Sigmoid colon (tissue), 7 donors: ENCODE measurements around the gene FBXL19. TPM values are rescaled to one million over a fixed set of nuclear protein-coding genes. Genes with fewer than 3 reads are reported as not detected.

ENCODE experiments used
- DNase-seq: peaks from one replicate; pipeline ENCODE4 v3.0.0-alpha.2; 2019
- H3K27ac ChIP-seq, 4 donors: fragments of 200-600 bp; sonication (generic); one replicate each; pipeline ENCODE4 v1.5.1; 2016 to 2019; ENCODE audit warnings: mild to moderate bottlenecking in 1 of 4
- H3K27me3 ChIP-seq, 3 donors: fragments of 200-600 bp; sonication (generic); one replicate each; pipeline ENCODE4 v1.5.1; 2019; ENCODE audit warnings: mild to moderate bottlenecking in 1 of 3
- H3K36me3 ChIP-seq, 4 donors: fragments of 200-600 bp; sonication (generic); one replicate each; pipeline ENCODE4 v1.5.1; 2016 to 2019
- H3K4me1 ChIP-seq, 4 donors: fragments of 200-600 bp; sonication (generic); one replicate each; pipeline ENCODE4 v1.5.1; 2017 to 2019
- H3K4me3 ChIP-seq, 4 donors: fragments of 200-600 bp; sonication (generic); one replicate each; pipeline ENCODE4 v1.5.1; 2017 to 2019; ENCODE audit warnings: mild to moderate bottlenecking in 2 of 4, moderate library complexity in 1 of 4
- H3K9me3 ChIP-seq, 4 donors: fragments of 200-600 bp in 3 of 4; sonication (generic) in 3 of 4; one replicate each; pipeline versions ENCODE4 v1.5.1 to v1.6.1; 2013 to 2019
- EP300 ChIP-seq, 4 donors: sonication (generic); formaldehyde crosslinking; IDR thresholded peaks; one replicate each; pipeline ENCODE4 v1.6.1; 2017; ENCODE audit warnings: antibody characterized with exemption in 4 of 4
- POLR2A ChIP-seq, 2 donors: fragments of 450-650 bp; IDR thresholded peaks; one replicate each; pipeline ENCODE4 v1.6.1; 2016; ENCODE audit warnings: antibody characterized with exemption in 2 of 2, mild to moderate bottlenecking in 2 of 2, moderate library complexity in 2 of 2
- POLR2AphosphoS5 ChIP-seq, 4 donors: sonication (generic); formaldehyde crosslinking; IDR thresholded peaks; one replicate each; pipeline ENCODE4 v1.6.1; 2017; ENCODE audit warnings: antibody characterized with exemption in 4 of 4
- WGBS, 2 donors: extraction: QIAGEN DNeasy Blood & Tissue Kit; methylation state at CpG; one replicate each; pipeline ENCODE4 v1.1.7; 2013; 5-methylcytosine and 5-hydroxymethylcytosine counted together
- intact Hi-C: fragments of 100-400 bp; cut with DNase I; formaldehyde crosslinking; loops from one replicate; pipeline ENCODE4 v1.15.1; 2023
- polyA plus RNA-seq, 3 donors: library from polyadenylated mRNA; stranded (reverse); fragments of 200-250 nt; gene quantifications; one replicate each; pipeline ENCODE4 v1.2.3, GENCODE V29; 2013
- total RNA-seq, 4 donors: library from RNA; depleted of rRNA; stranded (reverse); fragments of >200 nt; gene quantifications; one replicate each; pipeline ENCODE4 v1.1.0, GENCODE V29; 2016
- TF ChIP-seq, protein P1 (sequence below), 4 experiments: fragments of 450-650 bp in 3 of 4; fragments of 200-600 bp in 1 of 4; IDR thresholded peaks; one replicate each; pipeline ENCODE4 v1.5.1; 2016 to 2019; ENCODE audit warnings: antibody characterized with exemption in 4 of 4, mild to moderate bottlenecking in 3 of 4, moderate library complexity in 2 of 4
- donor health status: healthy with polysubstance abuse.
- donor health status: Bipolar disorder and iron deficiency.
- donor health status: healthy.

FBXL19 gene
- total and polyA plus RNA-seq, 7 donors = 3.0 to 32.7 (median 10.3) TPM

DNA sequence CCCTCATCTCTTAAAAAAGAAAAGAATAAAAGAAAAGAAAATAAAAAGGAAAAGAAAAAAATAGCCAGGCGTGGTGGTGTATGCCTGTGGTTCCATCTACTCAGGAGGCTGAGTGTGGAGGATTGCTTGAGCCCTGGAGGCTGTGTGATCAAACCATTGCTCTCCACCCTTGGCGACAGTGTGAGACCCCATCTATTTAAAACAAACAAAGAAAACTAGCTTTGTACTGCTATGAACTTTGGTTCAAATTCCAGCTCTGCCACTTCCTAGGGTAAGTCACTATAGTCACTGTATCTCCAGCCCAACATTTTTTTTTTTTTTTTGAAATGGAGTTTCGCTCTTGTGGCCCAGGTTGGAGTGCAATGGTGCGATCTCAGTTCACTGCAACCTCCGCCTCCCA is 22.8 kb upstream of the FBXL19 start:
- no peaks in the 10 kb centered on the region for H3K36me3 ChIP-seq
- H3K27me3 ChIP-seq = no peaks in the 10 kb centered on the region
- intact Hi-C loops = no loop called here
- WGBS, 2 donors = 98% methylated on average over 5 of the region's 5 CpGs
- H3K4me1 ChIP-seq = peaks cover 0 to 41% (median 30%) of the 10 kb centered on the region in 4 donors
- no peaks in the 10 kb centered on the region for H3K9me3 ChIP-seq
- TF ChIP-seq, protein P1, sequence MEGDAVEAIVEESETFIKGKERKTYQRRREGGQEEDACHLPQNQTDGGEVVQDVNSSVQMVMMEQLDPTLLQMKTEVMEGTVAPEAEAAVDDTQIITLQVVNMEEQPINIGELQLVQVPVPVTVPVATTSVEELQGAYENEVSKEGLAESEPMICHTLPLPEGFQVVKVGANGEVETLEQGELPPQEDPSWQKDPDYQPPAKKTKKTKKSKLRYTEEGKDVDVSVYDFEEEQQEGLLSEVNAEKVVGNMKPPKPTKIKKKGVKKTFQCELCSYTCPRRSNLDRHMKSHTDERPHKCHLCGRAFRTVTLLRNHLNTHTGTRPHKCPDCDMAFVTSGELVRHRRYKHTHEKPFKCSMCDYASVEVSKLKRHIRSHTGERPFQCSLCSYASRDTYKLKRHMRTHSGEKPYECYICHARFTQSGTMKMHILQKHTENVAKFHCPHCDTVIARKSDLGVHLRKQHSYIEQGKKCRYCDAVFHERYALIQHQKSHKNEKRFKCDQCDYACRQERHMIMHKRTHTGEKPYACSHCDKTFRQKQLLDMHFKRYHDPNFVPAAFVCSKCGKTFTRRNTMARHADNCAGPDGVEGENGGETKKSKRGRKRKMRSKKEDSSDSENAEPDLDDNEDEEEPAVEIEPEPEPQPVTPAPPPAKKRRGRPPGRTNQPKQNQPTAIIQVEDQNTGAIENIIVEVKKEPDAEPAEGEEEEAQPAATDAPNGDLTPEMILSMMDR (IDR thresholded peaks at IDR 0.05) = no peak
- no peak for TF ChIP-seq POLR2A (IDR thresholded peaks at IDR 0.05)
- TF ChIP-seq POLR2AphosphoS5 (IDR thresholded peaks at IDR 0.05) = no peak
- TF ChIP-seq EP300 (IDR thresholded peaks at IDR 0.05) = no peak
- no peak overlapping the region for H3K27ac ChIP-seq
- no peak overlapping the region for H3K4me3 ChIP-seq
- no peak for DNase-seq

- Histone ChIP-seq H3K4me1 (peaks cover 0 to 33% (median 24%) of the 10 kb centered on the region in 4 donors), H3K27me3 (no peaks in the 10 kb centered on the region), H3K4me3 (peak overlapping the region; percentile 27 to 65 (median 60)), H3K27ac (peak overlapping the region; percentile 89 to 92 (median 91)), H3K36me3 (no peaks in the 10 kb centered on the region), H3K9me3 (no peaks in the 10 kb centered on the region)
- WGBS, 2 donors = 33 to 35% methylated on average over 6 of the region's 6 CpGs
- intact Hi-C loops = loop anchor here (1.0 kb wide), 1 partner anchor 57 kb away; no protein-coding TSS in a partner anchor
- DNase-seq = no peak
- TF ChIP-seq, protein P1 (IDR thresholded peaks at IDR 0.05) = no peak
- no peak for TF ChIP-seq EP300 (IDR thresholded peaks at IDR 0.05)
- TF ChIP-seq POLR2AphosphoS5 (IDR thresholded peaks at IDR 0.05) = no peak
- TF ChIP-seq POLR2A (IDR thresholded peaks at IDR 0.05) = no peak
These were observed 22.0 kb upstream of the FBXL19 start for GRCh38 chr16:30901201-30902028.

DNA sequence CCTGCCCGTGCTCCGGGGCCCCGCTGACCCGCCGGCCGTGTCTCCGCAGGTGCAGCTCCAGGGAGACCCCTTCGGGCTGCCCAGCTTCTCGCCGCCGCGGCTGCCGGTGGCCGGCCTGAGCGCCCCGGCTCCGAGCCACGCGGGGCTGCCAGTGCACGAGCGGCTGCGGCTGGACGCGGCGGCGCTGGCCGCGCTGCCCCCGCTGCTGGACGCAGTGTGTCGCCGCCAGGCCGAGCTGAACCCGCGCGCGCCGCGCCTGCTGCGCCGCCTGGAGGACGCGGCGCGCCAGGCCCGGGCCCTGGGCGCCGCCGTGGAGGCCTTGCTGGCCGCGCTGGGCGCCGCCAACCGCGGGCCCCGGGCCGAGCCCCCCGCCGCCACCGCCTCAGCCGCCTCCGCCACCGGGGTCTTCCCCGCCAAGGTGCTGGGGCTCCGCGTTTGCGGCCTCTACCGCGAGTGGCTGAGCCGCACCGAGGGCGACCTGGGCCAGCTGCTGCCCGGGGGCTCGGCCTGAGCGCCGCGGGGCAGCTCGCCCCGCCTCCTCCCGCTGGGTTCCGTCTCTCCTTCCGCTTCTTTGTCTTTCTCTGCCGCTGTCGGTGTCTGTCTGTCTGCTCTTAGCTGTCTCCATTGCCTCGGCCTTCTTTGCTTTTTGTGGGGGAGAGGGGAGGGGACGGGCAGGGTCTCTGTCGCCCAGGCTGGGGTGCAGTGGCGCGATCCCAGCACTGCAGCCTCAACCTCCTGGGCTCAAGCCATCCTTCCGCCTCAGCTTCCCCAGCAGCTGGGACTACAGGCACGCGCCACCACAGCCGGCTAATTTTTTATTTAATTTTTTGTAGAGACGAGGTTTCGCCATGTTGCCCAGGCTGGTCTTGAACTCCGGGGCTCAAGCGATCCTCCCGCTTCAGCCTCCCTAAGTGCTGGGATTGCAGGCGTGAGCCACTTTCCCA is 21.1 kb upstream of the FBXL19 start:
- Histone ChIP-seq H3K36me3 (no peaks in the 10 kb centered on the region), H3K9me3 (no peaks in the 10 kb centered on the region), H3K27me3 (no peaks in the 10 kb centered on the region), H3K4me1 (peaks cover 0 to 27% (median 21%) of the 10 kb centered on the region in 4 donors), H3K4me3 (peak overlapping the region; percentile 36 to 65 (median 60)), H3K27ac (peak overlapping the region; percentile 89 to 92 (median 91))
- WGBS, 2 donors = 7 to 8% methylated on average over 99 of the region's 99 CpGs
- peak; percentile 81 for DNase-seq
- intact Hi-C loops = loop anchor here (1.0 kb wide), 1 partner anchor 58 kb away; no protein-coding TSS in a partner anchor
- TF ChIP-seq, protein P1 (IDR thresholded peaks at IDR 0.05) = peak in 2 of 4 experiments; percentile 17 to 43
- TF ChIP-seq POLR2A (IDR thresholded peaks at IDR 0.05) (no peak), POLR2AphosphoS5 (IDR thresholded peaks at IDR 0.05) (peak in 1 of 4 donors; percentile 16), EP300 (IDR thresholded peaks at IDR 0.05) (no peak)

GRCh38 chr16:30903002-30903401 is 20.4 kb upstream of the FBXL19 start:
- peak overlapping the region; percentile 89 to 92 (median 91) for H3K27ac ChIP-seq
- peaks cover 0 to 22% (median 18%) of the 10 kb centered on the region in 4 donors for H3K4me1 ChIP-seq
- intact Hi-C loops = no loop called here
- no peak for DNase-seq
- H3K4me3 ChIP-seq = peak overlapping the region in 3 of 4 donors; percentile 57 to 65 (median 62)
- no peak for TF ChIP-seq POLR2AphosphoS5 (IDR thresholded peaks at IDR 0.05)
- TF ChIP-seq, protein P1 (IDR thresholded peaks at IDR 0.05) = no peak
- no peak for TF ChIP-seq POLR2A (IDR thresholded peaks at IDR 0.05)
- WGBS, 2 donors = 69 to 81% methylated on average over 4 of the region's 4 CpGs
- no peaks in the 10 kb centered on the region for H3K36me3 ChIP-seq
- no peaks in the 10 kb centered on the region for H3K9me3 ChIP-seq
- no peaks in the 10 kb centered on the region for H3K27me3 ChIP-seq
